Measurements from ENCODE around the gene PORCN.

PORCN gene

DNA sequence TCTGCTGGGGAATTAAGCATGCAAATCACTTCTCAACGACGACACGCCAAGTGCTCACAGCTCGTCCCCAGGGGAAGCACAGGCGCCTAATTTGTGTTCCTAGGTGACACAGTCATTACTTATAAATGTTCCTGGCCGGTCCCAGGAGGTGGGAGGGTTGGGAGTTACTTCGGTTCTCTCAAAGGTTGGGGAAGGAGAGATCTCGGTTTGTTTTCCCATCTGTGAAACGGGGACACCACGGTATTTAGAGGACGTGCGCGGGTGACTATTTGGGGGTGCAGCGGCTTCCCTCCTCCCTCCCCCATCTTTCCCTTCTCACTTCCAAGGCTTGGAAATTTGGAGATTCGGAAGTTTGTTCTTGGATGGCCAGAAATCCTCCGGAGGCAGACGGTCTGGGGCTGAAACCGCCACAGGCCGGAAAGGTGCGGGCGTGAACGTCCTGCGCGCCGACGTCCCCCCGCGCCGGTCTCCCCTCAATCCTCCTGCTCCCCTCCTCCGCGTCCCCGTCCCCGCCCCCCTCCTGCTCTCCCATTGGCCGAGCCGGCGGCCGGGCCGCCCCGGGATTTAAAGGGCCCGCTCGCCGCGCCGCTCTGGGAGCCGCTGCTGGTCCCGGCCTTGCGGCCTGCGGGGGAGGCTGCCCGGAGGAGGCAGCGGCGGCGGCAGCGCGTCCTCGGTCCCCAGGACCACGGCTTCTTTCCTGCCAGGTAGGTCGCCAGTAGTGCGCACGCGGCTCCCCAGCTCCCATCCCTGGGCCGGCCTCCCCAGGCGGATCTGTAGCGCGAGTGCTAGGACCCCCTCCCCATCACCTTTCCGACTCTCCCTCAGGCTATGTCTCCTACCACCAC is at the start of gene PORCN:
PORCN (plus strand) TSS at position 593 of the 845 bp plus-strand sequence. CDS start 829 bp downstream, outside the sequence.
- peak; percentile 76 for DNase-seq

DNA sequence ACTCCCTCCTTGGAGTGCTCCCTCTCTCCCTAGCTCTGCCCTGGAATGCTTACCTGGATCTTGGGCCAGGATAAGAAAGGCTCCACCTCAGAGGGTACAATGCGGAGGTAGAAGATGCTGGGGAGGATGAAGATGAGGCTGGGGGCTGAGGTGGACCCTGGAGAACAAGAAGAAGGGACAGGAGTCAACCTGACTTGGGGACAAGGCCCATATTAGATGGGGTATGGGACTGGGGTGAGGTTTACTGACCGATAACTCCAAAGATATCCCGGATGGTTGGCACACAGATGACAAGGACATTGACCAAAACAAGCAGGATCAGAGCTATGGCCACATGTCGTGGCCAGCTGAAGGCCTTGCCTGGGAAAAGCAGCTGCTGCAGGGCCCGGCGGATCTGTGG is 49.3 kb upstream of the PORCN start:
- DNase-seq: peak; percentile 12

DNA sequence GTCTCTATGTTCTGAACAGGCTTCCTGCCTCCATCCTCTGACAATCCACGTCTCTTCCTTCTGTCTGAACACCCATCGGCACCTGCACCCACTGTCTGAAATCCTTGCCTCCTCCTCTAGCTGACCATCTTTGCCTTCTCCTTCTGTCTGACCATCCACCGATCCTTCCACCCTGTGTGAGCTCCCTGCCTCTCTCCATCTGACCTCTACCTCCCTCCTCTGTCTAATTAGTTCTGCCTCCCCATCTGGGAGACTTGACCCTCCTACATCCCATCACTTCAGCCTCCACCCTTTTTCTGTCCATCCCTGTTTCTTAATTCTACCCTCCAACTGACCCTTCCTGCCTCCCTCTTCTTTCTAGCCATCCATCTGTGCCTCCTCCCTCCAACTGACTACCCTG is 48.8 kb upstream of the PORCN start:
- no peak for DNase-seq

DNA sequence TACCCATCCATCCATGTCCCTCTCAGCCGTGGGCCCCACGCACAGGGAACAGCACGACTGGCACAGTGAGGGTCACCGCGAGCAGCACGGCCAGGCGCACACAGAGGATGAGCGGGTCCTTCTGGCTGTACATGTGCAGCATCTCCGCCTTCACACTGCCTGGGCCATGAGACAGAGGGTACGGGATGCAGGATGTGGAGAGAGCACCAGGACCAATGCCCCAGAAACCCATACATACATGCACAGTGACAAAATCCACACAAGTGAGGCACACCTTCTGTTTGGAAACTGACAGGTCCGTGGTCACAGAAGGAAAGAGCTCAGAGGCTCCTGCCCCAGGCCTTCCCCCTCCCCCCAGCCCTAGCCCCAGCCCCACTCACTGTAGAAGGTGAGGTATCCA is 48.2 kb upstream of the PORCN start:
- peak; percentile 33 for DNase-seq

DNA sequence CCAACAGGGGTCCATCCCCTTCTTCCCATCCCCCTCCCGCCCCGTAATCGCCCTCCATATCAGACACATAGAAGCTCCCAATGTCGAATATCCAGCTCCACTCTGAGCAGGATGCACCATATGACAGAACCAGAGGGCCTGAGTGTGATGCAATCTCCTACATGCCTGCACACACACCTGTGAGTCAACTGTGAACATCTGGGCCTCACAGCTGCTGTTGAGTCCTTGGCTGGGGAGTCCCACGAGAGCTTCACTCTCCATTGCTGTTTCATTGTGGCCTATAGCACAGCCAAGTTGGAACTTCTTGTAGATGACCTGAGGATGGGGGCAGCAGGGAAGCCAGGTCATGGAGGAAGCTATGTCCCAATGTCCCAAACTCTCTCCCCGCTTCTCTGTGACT is 47.0 kb upstream of the PORCN start:
- DNase-seq: peak; percentile 40

DNA sequence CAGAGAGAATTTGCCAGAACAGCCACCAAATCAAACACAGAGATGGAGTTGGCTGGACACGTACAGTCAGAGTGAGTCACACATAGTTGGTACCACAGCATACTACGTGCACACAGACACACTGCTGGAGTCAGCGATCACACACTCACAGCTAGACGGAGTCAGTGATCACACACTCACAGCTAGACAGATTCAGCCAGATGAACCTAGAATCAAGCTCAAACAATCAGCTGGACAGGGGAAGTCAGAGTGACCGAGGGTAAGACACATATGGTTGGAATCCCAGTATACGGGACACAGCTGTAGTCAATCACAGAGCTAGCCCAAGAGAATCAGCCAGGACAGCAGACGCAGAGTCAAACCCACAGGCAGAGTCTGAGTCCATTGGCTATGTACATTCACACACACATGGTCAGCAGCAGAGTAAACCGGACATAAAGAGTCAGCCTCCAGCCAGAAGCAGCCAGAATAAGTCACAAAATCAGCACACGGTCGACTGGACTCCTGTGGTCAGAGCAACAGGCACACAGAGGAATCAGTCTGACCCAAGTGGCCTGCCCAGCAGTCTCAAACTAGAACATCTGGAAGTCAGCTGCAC is 43.4 kb upstream of the PORCN start:
- DNase-seq: peak; percentile 55

DNA sequence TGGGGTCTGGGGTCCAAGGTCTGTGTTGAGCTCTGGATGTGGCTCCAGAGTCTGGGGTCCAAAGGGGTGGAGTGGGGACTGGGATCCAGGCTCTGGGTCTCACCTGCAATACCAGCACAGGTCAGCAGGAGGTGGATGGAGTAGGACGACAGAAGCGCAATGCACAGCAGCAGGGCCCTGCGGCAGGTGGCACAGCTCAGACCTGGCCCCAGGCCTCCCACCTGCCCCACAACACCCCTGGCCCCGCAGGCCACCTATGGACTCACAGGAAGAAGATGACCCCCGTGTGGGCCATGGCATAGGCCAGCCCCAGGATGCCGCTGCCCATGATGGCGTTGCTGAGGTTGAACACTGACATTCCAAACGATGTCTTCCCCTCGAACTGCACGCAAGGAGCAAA is 42.1 kb upstream of the PORCN start:
- no peak for DNase-seq

DNA sequence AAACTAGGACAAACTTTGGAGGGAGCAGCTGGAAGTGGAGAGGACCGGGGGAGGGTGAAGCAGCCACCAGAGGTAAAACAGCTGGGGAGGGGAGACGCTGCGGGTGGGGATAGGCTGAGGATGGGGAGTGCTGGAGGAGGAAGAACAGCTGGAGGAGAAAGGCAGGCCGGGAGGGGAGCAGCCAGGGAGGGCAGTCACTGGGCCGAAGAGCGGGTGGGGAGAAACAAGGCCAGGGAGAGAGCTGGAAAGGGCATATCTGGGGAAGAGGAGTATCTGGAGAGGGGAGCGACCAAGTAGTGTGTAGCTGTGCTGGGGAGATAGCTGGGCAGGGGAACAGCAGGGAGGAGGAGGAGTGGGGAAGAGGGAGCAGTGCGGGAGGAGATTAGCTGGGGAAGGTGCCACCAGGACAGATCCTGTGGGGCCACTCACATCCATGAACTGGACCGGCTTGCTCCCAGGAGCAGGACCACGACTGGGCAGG is 41.5 kb upstream of the PORCN start:
- peak; percentile 48 for DNase-seq

DNA sequence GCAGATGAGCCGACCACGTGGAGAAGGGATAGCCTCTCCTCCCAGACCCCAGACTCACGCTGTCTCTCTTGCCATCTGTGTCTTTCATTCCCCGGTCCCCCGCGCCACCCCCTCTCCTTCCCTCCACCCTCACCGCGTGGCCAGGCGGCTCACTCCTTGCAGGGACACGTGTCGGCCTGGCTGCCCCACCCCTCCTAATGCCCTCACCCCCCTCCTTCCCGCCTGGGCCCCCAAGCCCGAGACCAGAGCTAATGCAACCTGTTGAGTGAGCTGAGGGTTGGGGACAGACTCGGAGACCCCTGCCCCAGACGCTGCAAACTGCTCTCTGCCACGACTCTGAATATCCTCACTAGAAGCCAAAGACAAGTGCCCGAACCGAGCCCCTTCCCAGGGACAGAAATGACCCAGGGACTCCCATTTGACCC is 40.5 kb upstream of the PORCN start:
- peak; percentile 54 for DNase-seq

DNA sequence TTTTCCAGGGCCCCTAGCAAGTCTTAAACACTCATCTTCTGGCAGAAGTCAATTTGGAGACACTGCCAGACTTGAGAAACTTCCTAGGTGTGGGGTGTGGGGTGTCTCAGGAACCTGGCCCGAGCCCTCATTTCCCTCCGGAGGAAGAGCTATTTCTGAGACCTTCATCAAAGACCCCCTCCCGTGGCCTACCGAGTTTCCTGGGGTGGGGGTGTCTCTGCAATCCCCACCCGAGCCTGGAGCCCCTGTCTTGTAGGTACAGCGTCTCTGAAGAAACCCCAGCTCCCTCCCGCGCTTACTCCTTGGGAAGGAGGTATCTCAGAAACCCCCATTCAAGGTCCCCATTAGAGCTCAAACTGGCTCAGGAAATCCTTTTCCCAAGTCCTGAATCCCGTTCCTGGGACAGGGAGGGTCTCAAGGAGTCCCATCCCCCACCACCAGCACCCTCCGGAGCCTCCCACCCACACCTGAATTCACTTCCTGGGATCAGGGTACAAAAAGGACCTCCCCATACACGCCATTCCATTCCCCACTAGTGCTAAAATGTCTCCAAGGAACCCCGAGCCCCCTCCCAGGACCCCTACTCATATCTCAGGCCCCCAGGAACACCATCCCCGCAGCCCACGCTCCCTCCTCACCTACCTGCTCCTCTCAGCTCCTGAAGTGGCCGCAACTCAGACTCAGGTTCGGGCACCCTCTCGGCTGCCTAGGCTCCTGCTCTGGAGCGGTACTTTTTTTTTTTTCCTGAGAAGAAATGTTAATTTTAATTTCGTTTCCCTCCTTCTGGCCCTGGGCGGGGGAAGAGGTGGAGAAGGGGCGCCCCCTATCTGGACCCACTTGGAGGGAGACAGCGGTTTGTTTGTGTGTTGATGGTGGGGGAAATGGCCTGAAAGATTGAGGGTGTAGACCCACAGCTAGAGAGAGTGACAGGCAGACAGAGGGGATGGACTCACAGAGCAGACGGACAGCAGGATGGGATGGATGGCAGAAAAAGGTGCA is 39.8 kb upstream of the PORCN start:
- DNase-seq: peak; percentile 40

DNA sequence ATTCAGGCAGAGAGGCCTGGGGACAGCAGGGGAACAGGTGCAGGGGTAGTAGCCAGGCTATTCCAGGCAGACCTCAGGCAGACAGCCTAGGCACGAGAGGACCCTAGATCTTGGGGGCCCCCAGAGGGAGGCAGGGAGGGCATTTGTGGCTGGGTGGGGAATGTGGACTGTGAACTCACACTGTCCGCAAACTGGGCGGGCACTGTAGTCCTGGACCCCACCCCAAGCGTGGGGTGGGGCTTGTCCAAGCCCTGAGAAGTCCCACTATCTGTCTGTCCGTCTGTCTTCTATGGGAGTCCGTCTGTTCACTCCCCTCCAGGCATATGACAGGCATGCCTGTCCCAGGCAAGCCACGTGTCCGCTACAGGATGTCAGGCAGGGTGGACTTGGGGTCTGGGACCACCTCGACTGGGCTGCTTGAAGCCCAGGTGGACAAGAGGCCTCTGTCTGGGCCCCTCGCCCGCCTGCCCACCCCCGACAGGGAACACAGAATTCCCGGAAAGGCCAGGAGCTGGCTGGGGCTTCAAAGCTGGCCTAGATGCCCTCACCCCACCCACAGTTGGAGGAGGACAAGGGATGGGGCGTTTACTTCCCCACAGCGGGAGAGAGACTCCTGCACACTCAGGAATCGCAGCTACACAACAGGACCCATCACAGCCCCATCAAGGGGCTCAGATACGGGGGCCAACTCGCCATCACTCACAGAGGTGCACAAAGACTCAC is 38.5 kb upstream of the PORCN start, which contains the start of gene SLC38A5:
SLC38A5 (minus strand) TSS at position 151 of the 723 bp plus-strand sequence. CDS start 2,336 bp downstream, outside the sequence.
- peak; percentile 43 for DNase-seq

DNA sequence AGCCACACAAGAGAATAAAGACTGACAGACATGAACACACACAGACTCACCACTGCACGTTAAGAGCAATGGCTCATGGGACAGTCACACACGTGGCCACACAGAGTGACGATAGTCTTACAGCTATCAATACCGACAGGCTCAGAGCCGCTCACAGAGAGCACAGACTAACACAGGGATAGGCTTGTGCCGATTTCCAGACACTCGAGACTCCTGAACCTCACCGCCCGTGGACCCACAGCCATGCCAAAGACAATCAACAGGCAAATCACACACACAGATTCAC is 38.0 kb upstream of the PORCN start:
- DNase-seq: peak; percentile 44

DNA sequence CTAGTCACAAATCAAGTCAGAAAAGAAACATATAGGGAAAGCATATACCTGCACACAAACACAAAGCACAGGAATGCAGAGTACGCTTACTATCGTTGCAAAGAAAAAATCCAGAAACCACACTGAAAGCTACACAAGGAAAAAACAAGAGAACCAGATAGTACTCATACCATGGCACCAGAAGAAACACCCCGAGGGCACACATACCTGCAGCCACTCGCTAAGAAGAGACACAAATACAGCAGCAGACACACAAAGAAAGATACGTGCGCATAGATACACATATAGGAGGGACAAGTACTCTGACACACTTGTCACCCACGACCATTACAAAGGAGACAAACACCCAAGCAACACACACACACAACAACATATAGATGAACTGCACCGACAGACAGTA is 37.3 kb upstream of the PORCN start:
- DNase-seq: peak; percentile 73

DNA sequence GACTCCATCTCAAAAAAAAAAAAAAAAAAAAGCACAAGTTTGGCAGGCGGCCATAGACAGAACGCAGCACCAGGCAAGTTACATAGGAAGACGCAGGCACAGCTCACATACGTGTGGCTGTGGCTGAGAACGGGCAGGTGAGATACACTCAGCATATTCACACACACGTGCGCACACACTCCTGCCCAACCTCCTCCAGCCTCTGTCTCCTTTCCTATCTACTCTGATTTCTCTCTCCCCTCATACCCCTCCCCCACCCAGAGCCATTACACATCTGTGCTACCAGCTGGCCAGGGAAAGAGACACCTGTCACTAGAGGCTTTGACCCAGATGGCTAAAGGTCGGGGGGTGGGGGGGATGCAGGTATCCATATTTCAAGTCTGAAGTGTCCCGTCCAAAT is 36.6 kb upstream of the PORCN start:
- no peak for DNase-seq

DNA sequence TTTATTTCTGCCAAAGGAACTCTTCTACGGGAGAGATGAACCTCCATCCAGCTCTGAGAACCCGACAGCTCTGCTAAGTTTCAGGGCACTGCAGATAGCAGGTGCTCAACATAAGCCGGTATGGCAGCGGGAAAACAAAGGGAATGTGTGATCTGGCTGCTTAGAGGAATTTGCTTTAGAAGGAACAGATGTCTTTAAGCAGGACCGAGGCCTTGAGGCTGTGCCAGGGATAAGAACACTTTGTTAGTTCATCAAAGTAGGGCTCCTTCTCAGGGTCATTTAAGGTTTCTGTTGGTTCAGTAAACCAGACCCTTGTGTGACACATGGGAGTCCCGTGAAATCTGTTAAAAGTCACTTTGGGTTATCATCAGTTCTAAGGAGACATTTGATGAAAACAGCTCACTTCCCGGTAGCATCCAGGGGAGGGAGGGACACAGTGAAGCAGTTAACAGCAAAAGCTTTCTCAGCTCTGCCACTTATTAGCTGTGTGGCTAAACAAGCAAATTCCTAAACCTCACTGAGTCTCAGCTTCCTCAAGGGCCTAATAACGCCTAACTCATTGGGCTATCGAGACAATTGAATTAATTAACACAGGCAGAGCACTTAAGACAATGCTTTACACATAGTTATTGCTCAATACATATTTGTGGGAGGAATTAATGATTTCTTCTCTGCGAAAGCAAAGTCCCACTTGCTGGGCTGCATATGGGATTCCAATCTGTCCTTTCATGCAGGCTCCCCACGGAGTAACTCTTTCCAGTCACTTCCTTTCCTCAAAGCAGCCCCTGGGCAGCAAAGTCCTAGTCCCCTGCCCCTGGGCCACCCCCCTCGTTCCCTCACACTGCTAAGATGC is 35.7 kb upstream of the PORCN start:
- peak; percentile 46 for DNase-seq

DNA sequence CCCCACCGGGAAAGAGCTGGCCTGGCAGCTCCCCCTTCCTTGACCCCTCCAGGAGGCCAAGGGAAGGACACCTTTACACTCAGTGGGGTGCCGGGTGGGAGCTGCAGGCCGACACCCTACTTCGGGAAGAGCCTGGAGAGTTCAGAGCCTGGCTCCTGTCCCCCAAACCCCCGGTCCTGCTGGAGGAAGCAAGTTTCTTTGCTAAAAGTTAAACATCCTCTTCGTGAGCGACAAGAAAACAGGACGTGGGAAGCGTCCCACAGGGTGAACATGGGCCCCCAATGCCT is 35.1 kb upstream of the PORCN start:
- peak; percentile 44 for DNase-seq

DNA sequence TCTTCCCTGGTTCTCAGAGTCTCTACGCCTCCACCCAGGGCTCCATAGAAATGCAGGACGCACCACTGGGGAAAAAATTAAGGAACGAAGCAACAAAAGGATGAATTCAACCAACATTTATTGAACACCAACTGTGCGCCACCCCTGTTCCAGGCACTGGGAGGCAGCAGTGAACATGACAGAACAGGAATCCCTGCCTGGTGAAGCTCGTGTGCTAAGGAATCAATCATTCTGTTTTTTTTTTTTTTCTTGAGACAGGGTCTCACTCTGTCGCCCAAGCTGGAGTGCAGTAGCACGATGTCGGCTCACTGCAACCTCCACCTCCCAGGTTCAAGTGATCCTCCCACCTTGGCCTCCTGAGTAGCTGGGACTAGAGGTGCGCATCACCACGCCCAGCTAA is 34.7 kb upstream of the PORCN start:
- peak; percentile 57 for DNase-seq

DNA sequence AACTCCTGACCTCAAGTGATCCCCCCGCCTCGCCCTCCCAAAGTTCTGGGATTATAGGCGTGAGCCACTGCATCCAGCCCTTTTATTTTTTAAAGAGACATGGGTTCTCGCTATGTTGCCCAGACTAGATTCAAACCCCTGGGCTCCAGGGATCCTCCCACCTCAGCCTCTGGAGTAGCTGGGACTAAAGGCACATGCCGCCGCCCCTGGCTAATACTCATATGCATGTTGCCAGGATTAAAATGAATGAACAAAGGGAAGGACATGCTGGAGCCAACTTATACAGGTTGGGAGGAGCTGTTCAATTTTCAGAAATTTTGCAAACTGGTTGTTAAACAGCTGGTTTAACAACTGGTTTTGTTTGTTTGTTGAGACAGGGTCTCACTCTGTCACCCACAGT is 34.2 kb upstream of the PORCN start:
- no peak for DNase-seq

DNA sequence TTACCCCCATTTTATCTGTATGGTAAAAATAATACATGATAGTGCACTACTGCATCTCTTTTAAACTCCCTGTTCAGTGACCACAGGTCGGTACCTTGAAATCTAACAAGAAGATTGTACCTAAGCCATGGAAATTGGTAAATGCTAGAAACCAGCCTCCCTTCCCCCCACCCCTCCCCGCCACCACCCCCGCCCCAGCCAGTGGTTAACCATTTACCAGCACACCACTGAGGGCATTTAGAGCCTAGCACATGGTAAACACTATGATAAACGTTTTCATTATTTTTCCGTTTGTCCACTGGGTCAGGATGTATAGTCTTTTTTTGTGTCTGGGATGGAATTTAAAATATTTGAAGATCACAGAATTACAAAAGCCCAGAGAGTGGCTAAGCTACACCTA is 33.5 kb upstream of the PORCN start:
- no peak for DNase-seq

DNA sequence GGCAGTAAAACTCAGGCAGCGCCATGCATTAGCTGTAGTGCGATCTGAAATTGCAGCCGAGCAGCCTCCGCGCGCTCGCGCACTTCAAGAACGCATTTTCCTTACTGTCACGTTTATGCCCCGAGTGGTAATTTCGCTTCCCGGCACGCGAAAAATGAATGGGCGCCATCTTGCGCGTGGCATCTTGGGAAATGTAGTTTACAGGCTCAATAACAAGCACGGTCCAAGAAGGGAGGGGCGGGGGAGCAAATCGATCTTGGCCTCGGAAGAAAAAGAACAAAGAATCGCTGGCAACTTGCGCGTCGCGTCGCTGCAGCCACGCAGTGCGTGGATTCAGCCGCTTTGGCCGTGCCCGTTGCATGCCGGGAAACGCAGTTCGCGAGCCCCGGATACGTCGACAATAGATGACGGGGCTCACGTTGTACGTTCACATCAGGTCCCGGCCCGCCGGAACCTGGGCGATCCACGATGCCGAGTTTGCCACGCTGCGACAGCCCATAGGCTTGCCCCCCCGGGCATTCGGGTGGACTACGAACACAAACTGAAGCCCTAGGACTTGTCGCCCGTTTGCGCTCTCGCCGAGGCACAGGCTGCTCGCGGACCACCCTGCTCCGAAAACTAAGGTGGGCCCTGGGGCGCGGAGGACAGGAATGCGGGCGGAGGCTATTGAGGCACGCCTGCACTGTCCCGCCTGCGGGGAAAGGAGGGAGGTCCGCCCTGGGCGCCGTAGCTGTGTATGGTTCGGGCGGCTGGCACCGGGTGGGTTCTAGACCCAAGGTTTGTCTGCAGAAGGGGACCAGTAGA is 32.8 kb upstream of the PORCN start, which contains the start of gene FTSJ1:
FTSJ1 (plus strand) TSS at position 426 of the 804 bp plus-strand sequence. CDS start 1,849 bp downstream, outside the sequence.
- DNase-seq: peak; percentile 84

DNA sequence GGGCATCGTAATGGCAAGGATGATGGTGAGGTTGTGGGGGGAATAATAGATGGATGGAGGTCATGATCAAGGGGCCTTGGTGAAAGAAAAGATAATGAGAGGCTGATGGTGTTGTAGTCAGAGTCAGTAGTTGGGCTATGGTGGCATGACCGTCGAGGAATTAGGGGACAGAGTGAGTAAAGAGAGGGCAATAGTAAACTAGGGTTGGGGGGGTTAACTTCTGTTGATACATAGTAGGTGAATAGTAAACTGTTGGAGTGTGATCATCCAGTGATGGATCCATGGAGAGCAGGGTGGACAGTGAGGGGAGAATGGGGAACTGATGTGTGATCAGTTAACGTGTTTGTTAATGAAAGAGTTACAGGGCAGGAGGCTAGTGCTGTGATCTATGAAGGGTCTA is 31.9 kb upstream of the PORCN start:
- DNase-seq: no peak
